Endothelial cell of umbilical vein (primary cell): ENCODE data around the gene CAMTA2. TPM values are rescaled to one million over a fixed set of nuclear protein-coding genes. Genes with fewer than 3 reads are reported as not detected.

Experiments used
- BruUV-seq: library from RNA; stranded (reverse); fragments of 400-500 nt; replicated peaks from 2 replicates; lab custom pipeline; 2021; lab: Mats Ljungman, UMichigan
- CTCF ChIA-PET: fragments of 300-600, 350-600 bp; sonication (Branson Sonifier 250); formaldehyde crosslinking; loops from one replicate; lab custom pipeline; 2021; ENCODE audit warnings: antibody characterized with exemption, inconsistent platforms; lab: Charles Lee
- POLR2A ChIA-PET: fragments of 300-600, 350-600 bp; sonication (Branson Sonifier 250); formaldehyde crosslinking; loops from one replicate; lab custom pipeline; 2021; ENCODE audit warnings: antibody characterized with exemption, inconsistent platforms; lab: Charles Lee
- DNase-seq: peaks from one replicate; pipeline ENCODE4 v3.0.0-alpha.2; 2011; ENCODE audit warnings: low read depth, low spot score
- FAIRE-seq: peaks from 2 replicates; lab custom pipeline; 2011; peaks lifted over from hg19 to GRCh38; lab: Jason Lieb, UNC
- H2AFZ ChIP-seq: 2 replicates; pipeline ENCODE4 v1.6.0; 2012; ENCODE audit warnings: low read depth, low read length, control low read depth, inconsistent platforms
- H3K27ac ChIP-seq: 2 replicates; pipeline ENCODE4 v1.5.1; 2011; ENCODE audit warnings: low read depth, mild to moderate bottlenecking, control low read depth, low read length, moderate library complexity; ENCODE audit not compliant: insufficient read depth
- H3K27me3 ChIP-seq, 2 experiments: 2 replicates each; pipeline versions ENCODE4 v1.6.0 to v1.6.1; 2011; ENCODE audit warnings: low read length in 2 of 2, mixed read lengths in 1 of 2; ENCODE audit not compliant: control insufficient read depth in 2 of 2, insufficient read depth in 2 of 2
- H3K36me3 ChIP-seq, 2 experiments: 2 replicates in 1 of 2; 3 replicates in 1 of 2; pipeline ENCODE4 v1.5.1; 2011; ENCODE audit warnings: low read length in 2 of 2, mild to moderate bottlenecking in 1 of 2, moderate library complexity in 1 of 2; ENCODE audit not compliant: control insufficient read depth in 2 of 2, insufficient read depth in 2 of 2; ENCODE audit errors: extremely low read depth in 1 of 2
- H3K4me1 ChIP-seq: 3 replicates; pipeline ENCODE4 v1.5.1; 2011; ENCODE audit warnings: mild to moderate bottlenecking, low read length; ENCODE audit not compliant: control insufficient read depth, insufficient read depth; ENCODE audit errors: extremely low read depth
- H3K4me2 ChIP-seq: 2 replicates; pipeline ENCODE4 v1.6.1; 2011; ENCODE audit warnings: low read length, control low read depth, mixed read lengths; ENCODE audit not compliant: insufficient read depth
- H3K4me3 ChIP-seq, 3 experiments: fragments of 200-600 bp in 1 of 3; sonication (generic), shearing (Covaris generic) in 1 of 3; replicated peaks in 1 of 3; 2 replicates each; pipeline ENCODE4 v1.5.1; 2011 to 2016; ENCODE audit warnings: control low read depth in 3 of 3, low read length in 3 of 3, mild to moderate bottlenecking in 2 of 3, inconsistent platforms in 1 of 3, low read depth in 1 of 3, moderate library complexity in 1 of 3; ENCODE audit not compliant: insufficient read depth in 1 of 3
- H3K79me2 ChIP-seq: 2 replicates; pipeline ENCODE4 v1.6.0; 2012; ENCODE audit warnings: low read length, inconsistent platforms; ENCODE audit not compliant: control insufficient read depth, insufficient read depth
- H3K9ac ChIP-seq: replicated peaks from 2 replicates; pipeline ENCODE3; 2011; ENCODE audit warnings: low read length, control low read depth; ENCODE audit not compliant: insufficient read depth; ENCODE audit errors: extremely low read depth
- H3K9me1 ChIP-seq: replicated peaks from 3 replicates; pipeline ENCODE4 v1.6.0; 2011; ENCODE audit warnings: mild to moderate bottlenecking, low read length; ENCODE audit not compliant: control insufficient read depth, insufficient read depth; ENCODE audit errors: extremely low read depth
- H3K9me3 ChIP-seq: replicated peaks from 2 replicates; pipeline ENCODE4 v1.5.1; 2012; ENCODE audit warnings: low read length, inconsistent platforms; ENCODE audit not compliant: control insufficient read depth, insufficient read depth
- H4K20me1 ChIP-seq: replicated peaks from 2 replicates; pipeline ENCODE3; 2011; ENCODE audit warnings: mild to moderate bottlenecking, low read length; ENCODE audit not compliant: control insufficient read depth, insufficient read depth; ENCODE audit errors: extremely low read depth
- EZH2 ChIP-seq: IDR thresholded peaks from 2 replicates; pipeline ENCODE4 v1.6.1; 2012; ENCODE audit warnings: borderline replicate concordance, low read depth, mild to moderate bottlenecking, moderate library complexity, low read length, inconsistent platforms; ENCODE audit not compliant: severe bottlenecking
- FOS ChIP-seq: IDR thresholded peaks from 2 replicates; pipeline ENCODE4 v1.6.1; 2011; ENCODE audit warnings: mild to moderate bottlenecking, low read length, moderate library complexity, borderline replicate concordance; ENCODE audit not compliant: insufficient read depth
- GATA2 ChIP-seq: IDR thresholded peaks from 2 replicates; pipeline ENCODE4 v1.7.0; 2011; ENCODE audit warnings: low read depth, mild to moderate bottlenecking, moderate library complexity, mixed read lengths, low read length; ENCODE audit not compliant: insufficient read length, insufficient read depth
- JUN ChIP-seq: IDR thresholded peaks from 2 replicates; pipeline ENCODE4 v1.6.1; 2011; ENCODE audit warnings: borderline replicate concordance, low read depth; ENCODE audit not compliant: insufficient read length, insufficient read depth
- MYC ChIP-seq: IDR thresholded peaks from one replicate; pipeline ENCODE4 v1.6.1; 2011; ENCODE audit warnings: mild to moderate bottlenecking, low read depth, low read length
- POLR2A ChIP-seq: IDR thresholded peaks from 2 replicates; pipeline ENCODE4 v1.6.1; 2012; ENCODE audit warnings: low read depth, mild to moderate bottlenecking, control low read depth, low read length
- POLR2AphosphoS5 ChIP-seq: IDR thresholded peaks from 2 replicates; pipeline ENCODE4 v1.6.1; 2012; ENCODE audit warnings: low read depth, mild to moderate bottlenecking, control low read depth, low read length, moderate library complexity; ENCODE audit not compliant: insufficient read depth
- dilution Hi-C: fragments of 300-500 bp; cut with MboI; formaldehyde crosslinking; loops from one replicate; pipeline ENCODE4 v1.15.0; 2019; ENCODE audit warnings: low sequenced_read_pairs; ENCODE audit not compliant: extremely low pct_ligation_motif_present
- intact Hi-C: fragments of 100-400 bp; cut with micrococcal nuclease; formaldehyde crosslinking; loops from one replicate; pipeline ENCODE4 v1.10.0; 2022
- polyA plus RNA-seq, 4 experiments: library from polyadenylated mRNA; depleted of rRNA in 3 of 4; stranded (reverse) in 3 of 4; unstranded in 1 of 4; fragments of >200 nt; gene quantifications; 2 replicates each; pipeline versions ENCODE4 v1.2.1 to v1.2.3, GENCODE V29; 2011 to 2012; ENCODE audit warnings: missing spikeins in 1 of 4
- total RNA-seq: library from RNA; stranded (reverse); gene quantifications from 2 replicates; pipeline ENCODE4 v1.2.3, GENCODE V29; 2021
- TF ChIP-seq, protein P1 (sequence below), 2 donors: IDR thresholded peaks; 1 replicate in 1 of 2; 2 replicates in 1 of 2; pipeline ENCODE4 v1.5.1; 2011; ENCODE audit warnings: low read length in 2 of 2, mild to moderate bottlenecking in 2 of 2, moderate library complexity in 2 of 2, control low read depth in 1 of 2, inconsistent platforms in 1 of 2, low read depth in 1 of 2; ENCODE audit not compliant: insufficient read depth in 1 of 2; ENCODE audit errors: extremely low read depth in 1 of 2
- TF ChIP-seq, protein P2 (sequence below): IDR thresholded peaks from 2 replicates; pipeline ENCODE4 v1.6.1; 2011; ENCODE audit not compliant: insufficient read depth, insufficient read length

Gene CAMTA2
- total and polyA plus RNA-seq, 2 donors (not counting 3 experiments of a cell fraction or from before 2014, with no cell fraction given): 33.8 to 51.0 TPM

DNA sequence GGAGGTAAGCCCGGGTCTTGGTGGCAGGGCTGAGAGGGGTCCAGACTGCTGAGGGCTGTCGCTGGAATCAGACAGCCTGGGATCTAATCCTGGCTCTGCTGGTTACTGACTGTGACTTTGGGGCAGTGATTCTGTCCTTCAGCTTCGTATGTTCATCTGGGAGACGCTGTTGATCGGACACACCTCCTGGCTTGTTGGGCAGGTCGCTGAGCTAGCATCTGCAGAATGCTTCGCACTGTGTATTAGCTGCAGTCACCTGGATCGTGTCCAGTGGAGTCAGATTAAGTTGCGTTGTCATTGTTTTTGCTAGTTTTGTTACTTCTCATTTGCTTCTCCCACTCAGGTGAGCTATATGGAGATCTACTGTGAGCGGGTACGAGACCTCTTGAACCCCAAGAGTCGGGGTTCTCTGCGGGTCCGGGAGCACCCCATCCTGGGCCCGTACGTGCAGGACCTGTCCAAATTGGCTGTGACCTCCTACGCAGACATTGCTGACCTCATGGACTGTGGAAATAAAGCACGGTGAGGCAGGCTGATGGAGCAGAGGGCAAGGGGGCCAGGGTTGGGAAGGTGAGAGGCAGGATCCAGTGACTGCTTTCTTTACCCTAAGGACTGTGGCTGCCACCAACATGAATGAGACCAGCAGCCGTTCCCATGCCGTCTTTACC, 14.8 kb upstream of the CAMTA2 start:
- H3K4me1 ChIP-seq: peaks cover 13% of the 10 kb centered on the region
- intact Hi-C loops (no loop called here), dilution Hi-C loops (no loop called here)
- no peak overlapping the region for H3K27ac ChIP-seq
- no TSS peak for BruUV-seq
- H4K20me1 ChIP-seq: no peaks in the 10 kb centered on the region
- no peaks in the 10 kb centered on the region for H3K9me1 ChIP-seq
- H3K4me3 ChIP-seq: no peak overlapping the region
- CTCF ChIA-PET: interaction anchor here (0.9 to 1.5 kb wide), 3 partner anchors 14 to 26 kb away, joined by 3 to 4 read pairs (median 4); partner anchors contain the start of gene CAMTA2
- no peak overlapping the region for H2AFZ ChIP-seq
- DNase-seq (no peak), FAIRE-seq (no peak)
- no peaks in the 10 kb centered on the region for H3K9me3 ChIP-seq
- POLR2A ChIA-PET: no interaction called here
- no peak overlapping the region for H3K9ac ChIP-seq
- peaks cover 34% of the 10 kb centered on the region for H3K79me2 ChIP-seq
- peaks cover 25 to 55% of the 10 kb centered on the region in 2 experiments for H3K36me3 ChIP-seq
- no peak overlapping the region for H3K4me2 ChIP-seq
- no peaks in the 10 kb centered on the region for H3K27me3 ChIP-seq
- TF ChIP-seq GATA2 (no peak), POLR2A (no peak), EZH2 (no peak), FOS (no peak), POLR2AphosphoS5 (no peak), JUN (no peak), MYC (no peak)
- TF ChIP-seq, protein P1, sequence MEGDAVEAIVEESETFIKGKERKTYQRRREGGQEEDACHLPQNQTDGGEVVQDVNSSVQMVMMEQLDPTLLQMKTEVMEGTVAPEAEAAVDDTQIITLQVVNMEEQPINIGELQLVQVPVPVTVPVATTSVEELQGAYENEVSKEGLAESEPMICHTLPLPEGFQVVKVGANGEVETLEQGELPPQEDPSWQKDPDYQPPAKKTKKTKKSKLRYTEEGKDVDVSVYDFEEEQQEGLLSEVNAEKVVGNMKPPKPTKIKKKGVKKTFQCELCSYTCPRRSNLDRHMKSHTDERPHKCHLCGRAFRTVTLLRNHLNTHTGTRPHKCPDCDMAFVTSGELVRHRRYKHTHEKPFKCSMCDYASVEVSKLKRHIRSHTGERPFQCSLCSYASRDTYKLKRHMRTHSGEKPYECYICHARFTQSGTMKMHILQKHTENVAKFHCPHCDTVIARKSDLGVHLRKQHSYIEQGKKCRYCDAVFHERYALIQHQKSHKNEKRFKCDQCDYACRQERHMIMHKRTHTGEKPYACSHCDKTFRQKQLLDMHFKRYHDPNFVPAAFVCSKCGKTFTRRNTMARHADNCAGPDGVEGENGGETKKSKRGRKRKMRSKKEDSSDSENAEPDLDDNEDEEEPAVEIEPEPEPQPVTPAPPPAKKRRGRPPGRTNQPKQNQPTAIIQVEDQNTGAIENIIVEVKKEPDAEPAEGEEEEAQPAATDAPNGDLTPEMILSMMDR (IDR thresholded peaks at IDR 0.05; ENCODE audit: extremely low read depth in 1 of 2, insufficient read depth in 1 of 2, low read depth in 1 of 2, low read length in 2 of 2): no peak
- TF ChIP-seq, protein P2, sequence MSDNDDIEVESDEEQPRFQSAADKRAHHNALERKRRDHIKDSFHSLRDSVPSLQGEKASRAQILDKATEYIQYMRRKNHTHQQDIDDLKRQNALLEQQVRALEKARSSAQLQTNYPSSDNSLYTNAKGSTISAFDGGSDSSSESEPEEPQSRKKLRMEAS: no peak
